Right cardiac atrium (tissue), 5 donors: ENCODE measurements around the gene SLC17A1. TPM values are rescaled to one million over a fixed set of nuclear protein-coding genes. Genes with fewer than 3 reads are reported as not detected.

Experiments used
- ATAC-seq, 2 donors: fragments of 200-7000 bp; cut with Tn5 transposase; one replicate each; pipeline versions ENCODE4 v1.8.0 to v1.9.1; 2020; ENCODE audit warnings: moderate library complexity in 2 of 2, mild to moderate bottlenecking in 1 of 2
- DNase-seq, 3 donors: peaks; one replicate each; pipeline ENCODE4 v3.0.0-alpha.2; 2020
- H3K27ac ChIP-seq: one replicate; pipeline ENCODE4 v1.5.1; 2013; ENCODE audit warnings: mild to moderate bottlenecking, low read length, control low read depth, moderate library complexity
- H3K27me3 ChIP-seq: one replicate; pipeline ENCODE4 v1.6.1; 2013; ENCODE audit not compliant: control insufficient read depth, insufficient read depth
- H3K4me1 ChIP-seq: one replicate; pipeline ENCODE4 v1.6.1; 2013; ENCODE audit warnings: low read length; ENCODE audit not compliant: control insufficient read depth, insufficient read depth
- H3K4me3 ChIP-seq: one replicate; pipeline ENCODE4 v1.5.1; 2013; ENCODE audit warnings: low read length, control low read depth
- H3K9me3 ChIP-seq: one replicate; pipeline ENCODE4 v1.6.1; 2013; ENCODE audit warnings: low read length; ENCODE audit not compliant: control insufficient read depth
- WGBS: extraction: QIAGEN DNeasy Blood & Tissue Kit; methylation state at CpG from one replicate; pipeline ENCODE4 v1.1.7; 2013; 5-methylcytosine and 5-hydroxymethylcytosine counted together
- intact Hi-C, 4 donors: fragments of 100-400 bp; cut with DNase I; formaldehyde crosslinking; loops; one replicate each; pipeline versions ENCODE4 v1.11.0 to v1.14.0; 2022 to 2023
- polyA plus RNA-seq: library from polyadenylated mRNA; stranded (reverse); fragments of 200-250 nt; gene quantifications from one replicate; pipeline ENCODE4 v1.2.3, GENCODE V29; 2013
- total RNA-seq, 4 donors: library from RNA; stranded (reverse); fragmentation: NEBNext Ultra II Directional; extraction: Animal tissue kit (Norgen Biotek cat#: 25700); gene quantifications; one replicate each; pipeline ENCODE4 v1.2.1, GENCODE V29; 2021
- donor health status: healthy with polysubstance abuse.
- donor health status: DM: no; HTN: yes; CAD: no.
- donor health status: DM: no; HTN: no; CAD: no.
- donor health status: DM: no; HTN: yes; CAD: no; lungs with severe emphysema.
- donor health status: DM: yes; HTN: yes; CAD: no.

The SLC17A1 gene
- total and polyA plus RNA-seq, 5 donors, result not detected

GRCh38 chr6:25866011-25866410, 34.2 kb upstream of the SLC17A1 start:
- H3K9me3 ChIP-seq, result no peaks in the 10 kb centered on the region
- ATAC-seq (no peak), DNase-seq (no peak)
- no peaks in the 10 kb centered on the region for H3K27me3 ChIP-seq
- H3K27ac ChIP-seq, result no peak overlapping the region
- H3K4me3 ChIP-seq, result no peak overlapping the region
- WGBS, result 72% methylated on average over 3 of the region's 3 CpGs
- no peaks in the 10 kb centered on the region for H3K4me1 ChIP-seq
- intact Hi-C loops, result no loop called here

GRCh38 chr6:25863360-25863759, 31.5 kb upstream of the SLC17A1 start:
- Histone ChIP-seq H3K9me3 (no peaks in the 10 kb centered on the region), H3K4me1 (no peaks in the 10 kb centered on the region), H3K27me3 (no peaks in the 10 kb centered on the region), H3K4me3 (no peak overlapping the region), H3K27ac (no peak overlapping the region)
- DNase-seq, result no peak
- intact Hi-C loops, result no loop called here
- ATAC-seq, result no peak
- WGBS, result 89% methylated on average over 2 of the region's 2 CpGs

GRCh38 chr6:25862199-25862598, 30.3 kb upstream of the SLC17A1 start:
- H3K9me3 ChIP-seq, result no peaks in the 10 kb centered on the region
- 88% methylated on average over 4 of the region's 4 CpGs for WGBS
- H3K4me1 ChIP-seq, result no peaks in the 10 kb centered on the region
- H3K4me3 ChIP-seq, result no peak overlapping the region
- intact Hi-C loops, result no loop called here
- ATAC-seq (no peak), DNase-seq (no peak)
- H3K27ac ChIP-seq, result no peak overlapping the region
- H3K27me3 ChIP-seq, result no peaks in the 10 kb centered on the region

GRCh38 chr6:25852756-25853155, 20.9 kb upstream of the SLC17A1 start:
- H3K27ac ChIP-seq, result no peak overlapping the region
- H3K4me1 ChIP-seq, result no peaks in the 10 kb centered on the region
- ATAC-seq (no peak), DNase-seq (no peak)
- H3K9me3 ChIP-seq, result no peaks in the 10 kb centered on the region
- intact Hi-C loops, result no loop called here
- H3K27me3 ChIP-seq, result no peaks in the 10 kb centered on the region
- H3K4me3 ChIP-seq, result no peak overlapping the region

- Histone ChIP-seq H3K27me3 (no peaks in the 10 kb centered on the region), H3K27ac (no peak overlapping the region), H3K4me3 (no peak overlapping the region), H3K4me1 (no peaks in the 10 kb centered on the region), H3K9me3 (no peaks in the 10 kb centered on the region)
- DNase-seq (no peak), ATAC-seq (no peak)
- WGBS, result 67% methylated on average over 2 of the region's 2 CpGs
- intact Hi-C loops, result no loop called here
These were observed 20.1 kb upstream of the SLC17A1 start for GRCh38 chr6:25851961-25852360.

- Histone ChIP-seq H3K9me3 (no peaks in the 10 kb centered on the region), H3K4me1 (no peaks in the 10 kb centered on the region), H3K4me3 (no peak overlapping the region), H3K27me3 (no peaks in the 10 kb centered on the region), H3K27ac (no peak overlapping the region)
- no peak for ATAC-seq
- intact Hi-C loops, result no loop called here
- 60% methylated on average over 2 of the region's 2 CpGs for WGBS
- DNase-seq, result no peak
These were observed 12.7 kb upstream of the SLC17A1 start for GRCh38 chr6:25844518-25844917.

- Histone ChIP-seq H3K4me3 (no peak overlapping the region), H3K27ac (no peak overlapping the region), H3K4me1 (no peaks in the 10 kb centered on the region), H3K9me3 (no peaks in the 10 kb centered on the region), H3K27me3 (no peaks in the 10 kb centered on the region)
- DNase-seq, result no peak
- intact Hi-C loops, result no loop called here
- WGBS, result 96% methylated on average over 1 of the region's 1 CpG
- no peak for ATAC-seq
These were observed 10.7 kb upstream of the SLC17A1 start for GRCh38 chr6:25842526-25842925.

- intact Hi-C loops, result no loop called here
- Histone ChIP-seq H3K4me3 (no peak overlapping the region), H3K27me3 (no peaks in the 10 kb centered on the region), H3K9me3 (no peaks in the 10 kb centered on the region), H3K27ac (peak overlapping the region; percentile 80), H3K4me1 (peaks cover 2% of the 10 kb centered on the region)
- ATAC-seq, result peak; percentile 76 to 93
- DNase-seq, result peak; percentile 28 to 67 (median 60)
- WGBS, result 26% methylated on average over 8 of the region's 8 CpGs
These were observed 3.8 kb upstream of the SLC17A1 start for GRCh38 chr6:25835442-25836283.

GRCh38 chr6:25834950-25835349, 3.1 kb upstream of the SLC17A1 start:
- Histone ChIP-seq H3K9me3 (no peaks in the 10 kb centered on the region), H3K27me3 (no peaks in the 10 kb centered on the region), H3K4me3 (no peak overlapping the region), H3K27ac (no peak overlapping the region), H3K4me1 (peaks cover 2% of the 10 kb centered on the region)
- peak; percentile 73 to 82 for ATAC-seq
- intact Hi-C loops, result no loop called here
- no peak for DNase-seq
- WGBS, result 30% methylated on average over 1 of the region's 1 CpG

- DNase-seq (no peak), ATAC-seq (no peak)
- Histone ChIP-seq H3K4me3 (no peak overlapping the region), H3K27me3 (no peaks in the 10 kb centered on the region), H3K4me1 (peaks cover 2% of the 10 kb centered on the region), H3K27ac (no peak overlapping the region), H3K9me3 (no peaks in the 10 kb centered on the region)
- intact Hi-C loops, result no loop called here
These were observed 1.3 kb upstream of the SLC17A1 start for GRCh38 chr6:25833136-25833535.

GRCh38 chr6:25832670-25833069, 818 bp upstream of the SLC17A1 start:
- ATAC-seq (no peak), DNase-seq (no peak)
- H3K27me3 ChIP-seq, result no peaks in the 10 kb centered on the region
- intact Hi-C loops, result no loop called here
- WGBS, result 93% methylated on average over 3 of the region's 3 CpGs
- H3K4me1 ChIP-seq, result peaks cover 2% of the 10 kb centered on the region
- H3K27ac ChIP-seq, result no peak overlapping the region
- H3K9me3 ChIP-seq, result no peaks in the 10 kb centered on the region
- no peak overlapping the region for H3K4me3 ChIP-seq

- no peak for DNase-seq
- ATAC-seq, result no peak
- peaks cover 2% of the 10 kb centered on the region for H3K4me1 ChIP-seq
- no peaks in the 10 kb centered on the region for H3K9me3 ChIP-seq
- H3K27me3 ChIP-seq, result no peaks in the 10 kb centered on the region
- intact Hi-C loops, result no loop called here
- no peak overlapping the region for H3K27ac ChIP-seq
- H3K4me3 ChIP-seq, result no peak overlapping the region
These were observed 433 bp upstream of the SLC17A1 start for GRCh38 chr6:25832307-25832662.
